Astrocyte (in vitro differentiated cells and primary cell): Measurements from ENCODE around the gene NSUN6. TPM values are rescaled to one million over a fixed set of nuclear protein-coding genes. Genes with fewer than 3 reads are reported as not detected.

Experiments
- DNase-seq: peaks from one replicate; pipeline ENCODE4 v3.0.0-alpha.2; 2010; ENCODE audit warnings: low read depth
- FAIRE-seq: peaks from 2 replicates; lab custom pipeline; 2011; peaks lifted over from hg19 to GRCh38; lab: Jason Lieb, UNC
- H2AFZ ChIP-seq: 2 replicates; pipeline ENCODE4 v1.6.0; 2012; ENCODE audit warnings: low read depth, low read length, inconsistent platforms
- H3K27ac ChIP-seq: 2 replicates; pipeline ENCODE4 v1.5.1; 2011; ENCODE audit warnings: low read depth, low read length, inconsistent platforms
- H3K27me3 ChIP-seq: 2 replicates; pipeline ENCODE4 v1.6.0; 2011; ENCODE audit warnings: low read length, inconsistent platforms; ENCODE audit not compliant: insufficient read depth
- H3K36me3 ChIP-seq: 2 replicates; pipeline ENCODE4 v1.5.1; 2011; ENCODE audit warnings: low read length, inconsistent platforms; ENCODE audit not compliant: insufficient read depth
- H3K4me1 ChIP-seq: 2 replicates; pipeline ENCODE4 v1.5.1; 2011; ENCODE audit warnings: low read length, inconsistent platforms; ENCODE audit not compliant: insufficient read depth
- H3K4me2 ChIP-seq: 2 replicates; pipeline ENCODE4 v1.6.0; 2012; ENCODE audit warnings: low read length, inconsistent platforms
- H3K4me3 ChIP-seq: 2 replicates; pipeline ENCODE4 v1.5.1; 2011; ENCODE audit warnings: low read depth, mild to moderate bottlenecking, low read length, inconsistent platforms; ENCODE audit not compliant: insufficient read depth
- H3K79me2 ChIP-seq: 2 replicates; pipeline ENCODE4 v1.6.0; 2012; ENCODE audit warnings: mild to moderate bottlenecking, low read length, inconsistent platforms; ENCODE audit not compliant: insufficient read depth
- H3K9ac ChIP-seq: 2 replicates; pipeline ENCODE4 v1.6.0; 2012; ENCODE audit warnings: mild to moderate bottlenecking, low read length, inconsistent platforms
- H3K9me3 ChIP-seq: 2 replicates; pipeline ENCODE4 v1.5.1; 2012; ENCODE audit warnings: low read depth, mild to moderate bottlenecking, low read length, inconsistent platforms; ENCODE audit not compliant: insufficient read depth
- H4K20me1 ChIP-seq: 2 replicates; pipeline ENCODE4 v1.6.0; 2012; ENCODE audit warnings: low read length, inconsistent platforms; ENCODE audit not compliant: insufficient read depth
- H3K27ac Mint-ChIP-seq: one replicate; pipeline ENCODE4 v1.8.0; 2021; ENCODE audit warnings: mild to moderate bottlenecking, mixed read lengths; ENCODE audit not compliant: unreplicated experiment
- H3K27me3 Mint-ChIP-seq: one replicate; pipeline ENCODE4 v1.8.0; 2021; ENCODE audit warnings: low read depth, mixed read lengths; ENCODE audit not compliant: unreplicated experiment
- H3K36me3 Mint-ChIP-seq: one replicate; pipeline ENCODE4 v1.8.0; 2021; ENCODE audit warnings: low read depth, mixed read lengths; ENCODE audit not compliant: unreplicated experiment
- H3K4me1 Mint-ChIP-seq: one replicate; pipeline ENCODE4 v1.8.0; 2021; ENCODE audit warnings: low read depth, mixed read lengths; ENCODE audit not compliant: unreplicated experiment
- H3K4me3 Mint-ChIP-seq: one replicate; pipeline ENCODE4 v1.8.0; 2021; ENCODE audit warnings: mild to moderate bottlenecking, moderate library complexity, mixed read lengths; ENCODE audit not compliant: unreplicated experiment
- H3K9me3 Mint-ChIP-seq: one replicate; pipeline ENCODE4 v1.8.0; 2021; ENCODE audit warnings: mild to moderate bottlenecking, mixed read lengths; ENCODE audit not compliant: unreplicated experiment
- CTCF ChIP-seq: IDR thresholded peaks from 2 replicates; pipeline ENCODE4 v1.5.1; 2011; ENCODE audit warnings: low read depth, mild to moderate bottlenecking, inconsistent platforms, low read length, moderate library complexity; ENCODE audit not compliant: insufficient read depth
- EZH2 ChIP-seq: IDR thresholded peaks from 2 replicates; pipeline ENCODE4 v1.6.1; 2012; ENCODE audit warnings: mild to moderate bottlenecking, low read length, inconsistent platforms; ENCODE audit not compliant: insufficient read depth
- total RNA-seq: library from RNA; stranded (reverse); gene quantifications from 2 replicates; pipeline ENCODE4 v1.2.1, GENCODE V29; 2021

Gene NSUN6
- total RNA-seq, 1 donor from 2014 or later = 7.3 TPM

- Histone ChIP-seq H3K27me3 (no peaks in the 10 kb centered on the region), H3K9ac (no peak overlapping the region), H2AFZ (no peak overlapping the region), H3K27ac (no peak overlapping the region), H3K4me2 (no peak overlapping the region), H3K79me2 (no peaks in the 10 kb centered on the region), H3K9me3 (no peaks in the 10 kb centered on the region), H3K4me3 (no peak overlapping the region), H3K36me3 (peaks cover 4% of the 10 kb centered on the region), H4K20me1 (no peaks in the 10 kb centered on the region), H3K4me1 (no peaks in the 10 kb centered on the region)
- no peak for DNase-seq
- Mint-ChIP-seq H3K9me3 (no peaks in the 10 kb centered on the region), H3K36me3 (peaks cover 4% of the 10 kb centered on the region), H3K27me3 (no peaks in the 10 kb centered on the region), H3K4me3 (no peak overlapping the region), H3K4me1 (peaks cover 21% of the 10 kb centered on the region), H3K27ac (no peak overlapping the region)
- TF ChIP-seq EZH2 = no peak
- no peak for TF ChIP-seq CTCF
- FAIRE-seq = no peak
These were observed 30.5 kb downstream of the NSUN6 start for GRCh38 chr10:18620856-18621255.

- no peaks in the 10 kb centered on the region for H3K27me3 Mint-ChIP-seq
- Histone ChIP-seq H3K27ac (no peak overlapping the region), H3K4me2 (no peak overlapping the region), H4K20me1 (no peaks in the 10 kb centered on the region), H2AFZ (no peak overlapping the region), H3K9ac (no peak overlapping the region), H3K27me3 (no peaks in the 10 kb centered on the region), H3K4me3 (no peak overlapping the region), H3K9me3 (no peaks in the 10 kb centered on the region), H3K36me3 (peaks cover 4% of the 10 kb centered on the region), H3K4me1 (no peaks in the 10 kb centered on the region), H3K79me2 (no peaks in the 10 kb centered on the region)
- no peak for TF ChIP-seq EZH2
- TF ChIP-seq CTCF = no peak
- no peak overlapping the region for H3K4me3 Mint-ChIP-seq
- H3K27ac Mint-ChIP-seq = no peak overlapping the region
- H3K4me1 Mint-ChIP-seq = peaks cover 18% of the 10 kb centered on the region
- H3K9me3 Mint-ChIP-seq = no peaks in the 10 kb centered on the region
- FAIRE-seq (no peak), DNase-seq (peak; percentile 64)
- peaks cover 4% of the 10 kb centered on the region for H3K36me3 Mint-ChIP-seq
These were observed 32.4 kb downstream of the NSUN6 start for GRCh38 chr10:18619016-18619415.

GRCh38 chr10:18616337-18616736 is 35.0 kb downstream of the NSUN6 start:
- Histone ChIP-seq H3K36me3 (peaks cover 4% of the 10 kb centered on the region), H4K20me1 (no peaks in the 10 kb centered on the region), H3K27me3 (no peaks in the 10 kb centered on the region), H2AFZ (no peak overlapping the region), H3K4me1 (no peaks in the 10 kb centered on the region), H3K27ac (no peak overlapping the region), H3K4me2 (no peak overlapping the region), H3K79me2 (no peaks in the 10 kb centered on the region), H3K4me3 (no peak overlapping the region), H3K9me3 (no peaks in the 10 kb centered on the region), H3K9ac (no peak overlapping the region)
- Mint-ChIP-seq H3K4me1 (peaks cover 9% of the 10 kb centered on the region), H3K27ac (no peak overlapping the region), H3K27me3 (no peaks in the 10 kb centered on the region), H3K9me3 (peaks cover 2% of the 10 kb centered on the region), H3K4me3 (no peak overlapping the region), H3K36me3 (peaks cover 1% of the 10 kb centered on the region)
- TF ChIP-seq CTCF (no peak), EZH2 (no peak)
- no peak for DNase-seq
- FAIRE-seq = peak; percentile 45
